ENCODE data around the gene IFT80. TPM values are rescaled to one million over a fixed set of nuclear protein-coding genes. Genes with fewer than 3 reads are reported as not detected.

The IFT80 gene
- total RNA-seq, 2 experiments from 2014 or later: 16.1 to 18.2 TPM

GRCh38 chr3:160280836-160281235, 118.2 kb downstream of the IFT80 start:
- no peaks in the 10 kb centered on the region for H3K27me3 Mint-ChIP-seq
- intact Hi-C loops (cut with DNase I, micrococcal nuclease): no loop called here
- no peak for ATAC-seq (ENCODE audit: poor library complexity)
- H3K4me3 ChIP-seq (ENCODE audit: low read length): no peak overlapping the region
- no peak for TF ChIP-seq CTCF (IDR thresholded peaks at IDR 0.05)
- H3K27ac ChIP-seq (ENCODE audit: low read depth in 1 of 2, low read length in 2 of 2): no peak overlapping the region
- ChIA-PET CTCF (interaction anchor here (1.1 to 1.9 kb wide), 3 partner anchors 10 to 15 kb away, joined by 3 to 4 read pairs (median 3); no protein-coding TSS in a partner anchor), POLR2A (no interaction called here)
- no peaks in the 10 kb centered on the region for H3K4me1 Mint-ChIP-seq (ENCODE audit: low read depth)
- H3K36me3 Mint-ChIP-seq (ENCODE audit: low read depth): peaks cover 45% of the 10 kb centered on the region
- no peaks in the 10 kb centered on the region for H3K27me3 ChIP-seq (ENCODE audit: control insufficient read depth in 1 of 2, insufficient read depth in 2 of 2, low read length in 2 of 2)
- H3K9me3 ChIP-seq (ENCODE audit: control insufficient read depth in 1 of 2, insufficient read depth in 1 of 2, low read length in 2 of 2): no peaks in the 10 kb centered on the region
- H3K4me3 Mint-ChIP-seq: no peak overlapping the region
- no peaks in the 10 kb centered on the region for H3K4me1 ChIP-seq (ENCODE audit: insufficient read depth, low read length)
- H3K9me3 Mint-ChIP-seq: no peaks in the 10 kb centered on the region
- peaks cover 24% of the 10 kb centered on the region for H3K36me3 ChIP-seq (ENCODE audit: insufficient read depth, low read length)
- no peak overlapping the region for H3K27ac Mint-ChIP-seq
- no peak for DNase-seq

DNA sequence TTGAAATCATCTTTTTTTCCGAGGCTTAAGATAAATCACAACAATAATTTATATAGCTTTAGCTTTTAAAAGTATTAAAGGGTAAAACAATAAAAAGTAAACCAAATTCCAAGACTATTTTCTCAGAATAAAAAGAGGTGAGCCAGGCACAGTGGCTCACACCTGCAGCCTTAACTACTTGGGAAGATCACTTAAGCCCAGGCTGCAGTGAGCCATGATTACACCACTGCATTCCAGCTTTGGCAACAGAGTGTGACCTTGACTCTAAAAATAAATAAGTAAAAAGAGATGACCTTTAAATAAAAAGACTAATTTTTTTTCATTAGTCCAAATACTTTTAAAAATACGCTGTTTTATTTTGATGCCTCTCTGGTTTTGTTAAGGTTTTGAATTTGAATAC, 119.4 kb downstream of the IFT80 start:
- Histone ChIP-seq H3K4me3 (ENCODE audit: low read length) (no peak overlapping the region), H3K9me3 (ENCODE audit: control insufficient read depth in 1 of 2, insufficient read depth in 1 of 2, low read length in 2 of 2) (no peaks in the 10 kb centered on the region), H3K27me3 (ENCODE audit: control insufficient read depth in 1 of 2, insufficient read depth in 2 of 2, low read length in 2 of 2) (no peaks in the 10 kb centered on the region), H3K4me1 (ENCODE audit: insufficient read depth, low read length) (no peaks in the 10 kb centered on the region), H3K27ac (ENCODE audit: low read depth in 1 of 2, low read length in 2 of 2) (no peak overlapping the region), H3K36me3 (ENCODE audit: insufficient read depth, low read length) (peaks cover 24% of the 10 kb centered on the region)
- no peaks in the 10 kb centered on the region for H3K9me3 Mint-ChIP-seq
- CTCF ChIA-PET: no interaction called here
- H3K4me3 Mint-ChIP-seq: no peak overlapping the region
- no peak overlapping the region for H3K27ac Mint-ChIP-seq
- no peak for TF ChIP-seq CTCF (IDR thresholded peaks at IDR 0.05)
- POLR2A ChIA-PET: no interaction called here
- ATAC-seq (ENCODE audit: poor library complexity) (no peak), DNase-seq (no peak)
- intact Hi-C loops (cut with DNase I, micrococcal nuclease): no loop called here
- peaks cover 52% of the 10 kb centered on the region for H3K36me3 Mint-ChIP-seq (ENCODE audit: low read depth)
- H3K4me1 Mint-ChIP-seq (ENCODE audit: low read depth): no peaks in the 10 kb centered on the region
- no peaks in the 10 kb centered on the region for H3K27me3 Mint-ChIP-seq

DNA sequence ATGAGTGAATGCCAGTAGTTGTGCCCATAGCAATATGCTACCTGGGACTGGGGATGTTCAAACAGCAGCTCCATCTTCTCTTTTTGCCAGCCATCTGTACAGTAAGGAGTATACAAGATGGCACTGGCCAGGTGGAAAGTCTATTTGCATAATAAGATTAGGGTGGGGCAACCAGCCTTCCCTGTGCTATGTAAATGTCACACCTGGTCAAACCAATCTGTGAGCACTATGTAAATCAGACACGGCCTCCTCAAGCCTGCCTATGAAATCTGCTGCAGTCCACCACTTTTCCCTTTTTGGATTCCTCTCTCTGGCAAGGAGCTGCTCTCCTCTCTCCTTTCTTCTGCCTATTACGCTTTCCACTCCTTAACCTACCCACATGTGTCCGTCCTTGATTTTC, 120.8 kb downstream of the IFT80 start:
- DNase-seq (no peak), ATAC-seq (ENCODE audit: poor library complexity) (no peak)
- H3K4me3 Mint-ChIP-seq: no peak overlapping the region
- H3K27ac Mint-ChIP-seq: no peak overlapping the region
- TF ChIP-seq CTCF (IDR thresholded peaks at IDR 0.05): no peak
- Histone ChIP-seq H3K36me3 (ENCODE audit: insufficient read depth, low read length) (peaks cover 24% of the 10 kb centered on the region), H3K27me3 (ENCODE audit: control insufficient read depth in 1 of 2, insufficient read depth in 2 of 2, low read length in 2 of 2) (no peaks in the 10 kb centered on the region), H3K27ac (ENCODE audit: low read depth in 1 of 2, low read length in 2 of 2) (no peak overlapping the region), H3K4me1 (ENCODE audit: insufficient read depth, low read length) (no peaks in the 10 kb centered on the region), H3K4me3 (ENCODE audit: low read length) (no peak overlapping the region), H3K9me3 (ENCODE audit: control insufficient read depth in 1 of 2, insufficient read depth in 1 of 2, low read length in 2 of 2) (no peaks in the 10 kb centered on the region)
- intact Hi-C loops (cut with DNase I, micrococcal nuclease): no loop called here
- no peaks in the 10 kb centered on the region for H3K27me3 Mint-ChIP-seq
- no peaks in the 10 kb centered on the region for H3K4me1 Mint-ChIP-seq (ENCODE audit: low read depth)
- no peaks in the 10 kb centered on the region for H3K9me3 Mint-ChIP-seq
- ChIA-PET CTCF (no interaction called here), POLR2A (no interaction called here)
- peaks cover 67% of the 10 kb centered on the region for H3K36me3 Mint-ChIP-seq (ENCODE audit: low read depth)
